Endodermal cell (in vitro differentiated cells): ENCODE data around the gene BCL2L12. TPM values are rescaled to one million over a fixed set of nuclear protein-coding genes. Genes with fewer than 3 reads are reported as not detected.

Source experiments
- DNase-seq: peaks from one replicate; pipeline ENCODE4 v3.0.0-alpha.2; 2017
- H3K27ac ChIP-seq: 2 replicates; pipeline ENCODE4 v1.5.1; 2013; ENCODE audit warnings: mild to moderate bottlenecking, low read depth, low read length, moderate library complexity
- H3K27me3 ChIP-seq: 2 replicates; pipeline ENCODE4 v1.6.1; 2013; ENCODE audit warnings: mild to moderate bottlenecking, low read length, moderate library complexity; ENCODE audit not compliant: insufficient read depth, control insufficient read depth, poor library complexity, severe bottlenecking
- H3K36me3 ChIP-seq: 2 replicates; pipeline ENCODE4 v1.7.0; 2013; ENCODE audit warnings: mild to moderate bottlenecking, low read length, moderate library complexity; ENCODE audit not compliant: control insufficient read depth, insufficient read depth
- H3K4me1 ChIP-seq: one replicate; pipeline ENCODE4 v1.7.0; 2013; ENCODE audit warnings: low read length; ENCODE audit not compliant: control insufficient read depth, insufficient read depth
- H3K4me3 ChIP-seq: 2 replicates; pipeline ENCODE4 v1.5.1; 2013; ENCODE audit warnings: mild to moderate bottlenecking, low read length, moderate library complexity
- H3K9ac ChIP-seq: 2 replicates; pipeline ENCODE4 v1.6.1; 2013; ENCODE audit warnings: mild to moderate bottlenecking, low read length, moderate library complexity; ENCODE audit not compliant: poor library complexity, severe bottlenecking; ENCODE audit errors: extremely low read depth
- H3K9me3 ChIP-seq: 2 replicates; pipeline ENCODE4 v1.6.1; 2013; ENCODE audit warnings: mild to moderate bottlenecking, low read length, moderate library complexity; ENCODE audit not compliant: control insufficient read depth
- H3K27ac Mint-ChIP-seq: 2 replicates; pipeline ENCODE4 v1.8.0; 2020; ENCODE audit warnings: mixed read lengths
- H3K27me3 Mint-ChIP-seq: 2 replicates; pipeline ENCODE4 v1.8.0; 2021; ENCODE audit warnings: mild to moderate bottlenecking, mixed read lengths; ENCODE audit not compliant: insufficient read depth
- H3K36me3 Mint-ChIP-seq: 2 replicates; pipeline ENCODE4 v1.8.0; 2020; ENCODE audit warnings: low read depth, mixed read lengths
- H3K4me1 Mint-ChIP-seq: 2 replicates; pipeline ENCODE4 v1.8.0; 2020; ENCODE audit warnings: mixed read lengths
- H3K4me3 Mint-ChIP-seq: 2 replicates; pipeline ENCODE4 v1.8.0; 2020; ENCODE audit warnings: mild to moderate bottlenecking, moderate library complexity, mixed read lengths
- H3K9me3 Mint-ChIP-seq: 2 replicates; pipeline ENCODE4 v1.8.0; 2020; ENCODE audit warnings: mild to moderate bottlenecking, mixed read lengths
- CTCF ChIP-seq: fragments of 200-600 bp; sonication (generic); conservative IDR thresholded peaks from 2 replicates; pipeline ENCODE4 v1.5.0; 2021; ENCODE audit warnings: antibody characterized with exemption, mild to moderate bottlenecking
- WGBS, 2 experiments: methylation state at CpG; one replicate each; pipeline versions ENCODE4 v1.1.5 to v1.1.7; 2013; ENCODE audit warnings: missing lambda C conversion rate in 2 of 2, mixed read lengths in 1 of 2; ENCODE audit not compliant: insufficient coverage in 1 of 2, insufficient read length in 1 of 2; 5-methylcytosine and 5-hydroxymethylcytosine counted together
- total RNA-seq, 2 donors: library from RNA; stranded (reverse); fragmentation: NEBNext Ultra II Directional in 1 of 2; extraction: Animal tissue kit (Norgen Biotek cat#: 25700) in 1 of 2; gene quantifications; 2 replicates in 1 of 2; 3 replicates in 1 of 2; pipeline ENCODE4 v1.2.1, GENCODE V29; 2021

The BCL2L12 gene
- total RNA-seq, 2 donors from 2014 or later = 91.8 to 101 TPM

GRCh38 chr19:49651820-49652550, 13.7 kb upstream of the BCL2L12 start:
- Mint-ChIP-seq H3K4me1 (no peaks in the 10 kb centered on the region), H3K27ac (no peak overlapping the region), H3K27me3 (no peaks in the 10 kb centered on the region), H3K9me3 (no peaks in the 10 kb centered on the region), H3K36me3 (peaks cover 57% of the 10 kb centered on the region), H3K4me3 (no peak overlapping the region)
- no peak for TF ChIP-seq CTCF
- H3K9me3 ChIP-seq = no peaks in the 10 kb centered on the region
- H3K9ac ChIP-seq = no peak overlapping the region
- H3K27ac ChIP-seq = no peak overlapping the region
- 97% methylated on average over 72 to 109 of the region's 110 CpGs for WGBS, 2 experiments
- no peak overlapping the region for H3K4me3 ChIP-seq
- H3K36me3 ChIP-seq = peaks cover 66% of the 10 kb centered on the region
- no peaks in the 10 kb centered on the region for H3K4me1 ChIP-seq
- no peaks in the 10 kb centered on the region for H3K27me3 ChIP-seq
- no peak for DNase-seq

- Mint-ChIP-seq H3K27me3 (no peaks in the 10 kb centered on the region), H3K9me3 (no peaks in the 10 kb centered on the region), H3K4me1 (no peaks in the 10 kb centered on the region), H3K4me3 (no peak overlapping the region), H3K36me3 (peaks cover 61% of the 10 kb centered on the region), H3K27ac (no peak overlapping the region)
- H3K27ac ChIP-seq = no peak overlapping the region
- DNase-seq = no peak
- H3K27me3 ChIP-seq = no peaks in the 10 kb centered on the region
- H3K4me3 ChIP-seq = no peak overlapping the region
- no peaks in the 10 kb centered on the region for H3K4me1 ChIP-seq
- no peaks in the 10 kb centered on the region for H3K9me3 ChIP-seq
- no peak for TF ChIP-seq CTCF
- WGBS, 2 experiments = 95 to 99% methylated on average over 30 to 58 of the region's 58 CpGs
- H3K9ac ChIP-seq = no peak overlapping the region
- peaks cover 64% of the 10 kb centered on the region for H3K36me3 ChIP-seq
Measured at GRCh38 chr19:49652551-49653465, 12.9 kb upstream of the BCL2L12 start.

GRCh38 chr19:49653466-49653806, 12.3 kb upstream of the BCL2L12 start:
- Mint-ChIP-seq H3K9me3 (no peaks in the 10 kb centered on the region), H3K36me3 (peaks cover 65% of the 10 kb centered on the region), H3K27me3 (no peaks in the 10 kb centered on the region), H3K4me1 (no peaks in the 10 kb centered on the region), H3K27ac (no peak overlapping the region), H3K4me3 (no peak overlapping the region)
- TF ChIP-seq CTCF = no peak
- Histone ChIP-seq H3K4me3 (no peak overlapping the region), H3K4me1 (no peaks in the 10 kb centered on the region), H3K27ac (no peak overlapping the region), H3K9ac (no peak overlapping the region), H3K9me3 (no peaks in the 10 kb centered on the region), H3K36me3 (peaks cover 63% of the 10 kb centered on the region), H3K27me3 (no peaks in the 10 kb centered on the region)
- 94% methylated on average over 13 of the region's 13 CpGs; no CpG with 5 or more reads in 1 of the 2 experiments for WGBS, 2 experiments
- no peak for DNase-seq
